GM12891 (cell line): Measurements from ENCODE around the gene STXBP6.

Source experiments
- PAX5 ChIP-seq: IDR thresholded peaks from 2 replicates; pipeline ENCODE4 v1.6.1; 2011; ENCODE audit warnings: low read length, moderate library complexity, mild to moderate bottlenecking; ENCODE audit not compliant: insufficient read depth, severe bottlenecking
- POLR2A ChIP-seq: IDR thresholded peaks from 2 replicates; pipeline ENCODE4 v1.6.1; 2011; ENCODE audit warnings: low read depth, low read length, control low read depth
- POLR2AphosphoS5 ChIP-seq: IDR thresholded peaks from 2 replicates; pipeline ENCODE4 v1.6.1; 2011; ENCODE audit warnings: low read depth, low read length, control low read depth
- POU2F2 ChIP-seq: IDR thresholded peaks from 2 replicates; pipeline ENCODE4 v1.6.1; 2011; ENCODE audit warnings: low read depth, mild to moderate bottlenecking, control low read depth, low read length, moderate library complexity
- SPI1 ChIP-seq: IDR thresholded peaks from 2 replicates; pipeline ENCODE4 v1.6.1; 2011; ENCODE audit warnings: low read depth, low read length, control low read depth
- TAF1 ChIP-seq: IDR thresholded peaks from 2 replicates; pipeline ENCODE4 v1.6.1; 2011; ENCODE audit warnings: low read depth, low read length, control low read depth

GRCh38 chr14:24806061-24806678, 243.8 kb downstream of the STXBP6 start:
- no peak for TF ChIP-seq POLR2A
- TF ChIP-seq POLR2AphosphoS5, result no peak
- no peak for TF ChIP-seq TAF1
- TF ChIP-seq SPI1, result no peak
- no peak for TF ChIP-seq POU2F2
- no peak for TF ChIP-seq PAX5
